Coronary artery (tissue), 2 donors: ENCODE data around the gene CYTH4.
"Not testable (repeated sequence)": the region's sequence is repeated elsewhere in the genome, so short reads cannot be mapped to it uniquely, and the experiment has no call there.

ENCODE experiments used
- DNase-seq: peaks from one replicate; pipeline ENCODE4 v3.0.0-alpha.2; 2017; ENCODE audit warnings: low spot score
- H3K27ac ChIP-seq, 2 donors: fragments of 200-600 bp; sonication (generic); one replicate each; pipeline ENCODE4 v1.5.1; 2016 to 2019
- H3K4me3 ChIP-seq: fragments of 200-600 bp; sonication (generic); 2 replicates; pipeline ENCODE4 v1.5.1; 2016; ENCODE audit warnings: mild to moderate bottlenecking, moderate library complexity
- TF ChIP-seq, protein P1 (sequence below): fragments of 200-600 bp; sonication (generic); IDR thresholded peaks from one replicate; pipeline ENCODE4 v1.5.1; 2019; ENCODE audit warnings: antibody characterized with exemption

Gene CYTH4

DNA sequence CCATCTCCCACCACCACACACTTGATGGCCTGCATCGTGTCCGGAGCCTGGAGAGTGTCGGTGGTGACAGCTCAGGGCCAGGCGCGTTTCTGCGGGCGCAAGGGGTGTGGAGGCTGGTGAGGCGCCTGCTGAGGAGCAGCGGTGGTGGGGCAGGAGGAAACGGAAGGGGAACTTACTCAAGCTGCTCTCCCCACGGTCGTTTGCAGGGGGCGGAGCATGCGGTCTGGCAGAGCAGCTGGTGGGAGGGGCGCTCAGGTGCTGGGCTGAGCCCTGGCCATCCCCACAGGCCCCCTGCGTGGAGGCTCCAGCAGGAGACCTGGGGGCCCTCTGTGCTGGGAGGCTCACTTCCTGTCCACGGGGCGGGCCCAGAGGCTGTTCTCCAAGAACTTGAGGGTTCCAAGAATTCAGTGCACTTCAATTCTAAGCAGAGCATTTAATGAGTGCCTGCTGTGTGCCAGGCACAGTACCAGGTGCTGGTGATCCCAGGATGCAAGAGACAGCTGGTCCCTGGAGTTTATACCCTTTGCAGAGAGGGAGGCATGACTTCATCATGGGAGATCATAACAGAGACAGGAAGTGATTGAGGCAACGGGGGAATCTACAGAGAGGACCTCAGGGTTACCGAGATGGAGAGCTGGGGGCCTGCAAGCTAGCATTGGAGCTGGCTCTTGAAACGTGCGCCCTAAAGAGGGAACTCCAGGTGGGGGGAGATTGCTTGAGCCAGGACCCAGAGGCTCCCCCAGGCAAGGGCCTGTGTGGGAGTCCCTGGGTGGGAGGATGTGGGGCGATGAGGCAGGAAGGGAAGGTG lies 38.0 kb upstream of the CYTH4 start, which contains the start of gene RAC2:
Gene RAC2, minus strand, starts transcription at position 156 of the 808 bp plus-strand sequence. Its CDS starts 121 bp downstream, at position 35.
- peak within 1 kb of the TSS; percentile 59 for H3K4me3 ChIP-seq
- H3K27ac ChIP-seq, result peak within 1 kb of the TSS in 1 of 2 donors; percentile 57
- TF ChIP-seq, protein P1, sequence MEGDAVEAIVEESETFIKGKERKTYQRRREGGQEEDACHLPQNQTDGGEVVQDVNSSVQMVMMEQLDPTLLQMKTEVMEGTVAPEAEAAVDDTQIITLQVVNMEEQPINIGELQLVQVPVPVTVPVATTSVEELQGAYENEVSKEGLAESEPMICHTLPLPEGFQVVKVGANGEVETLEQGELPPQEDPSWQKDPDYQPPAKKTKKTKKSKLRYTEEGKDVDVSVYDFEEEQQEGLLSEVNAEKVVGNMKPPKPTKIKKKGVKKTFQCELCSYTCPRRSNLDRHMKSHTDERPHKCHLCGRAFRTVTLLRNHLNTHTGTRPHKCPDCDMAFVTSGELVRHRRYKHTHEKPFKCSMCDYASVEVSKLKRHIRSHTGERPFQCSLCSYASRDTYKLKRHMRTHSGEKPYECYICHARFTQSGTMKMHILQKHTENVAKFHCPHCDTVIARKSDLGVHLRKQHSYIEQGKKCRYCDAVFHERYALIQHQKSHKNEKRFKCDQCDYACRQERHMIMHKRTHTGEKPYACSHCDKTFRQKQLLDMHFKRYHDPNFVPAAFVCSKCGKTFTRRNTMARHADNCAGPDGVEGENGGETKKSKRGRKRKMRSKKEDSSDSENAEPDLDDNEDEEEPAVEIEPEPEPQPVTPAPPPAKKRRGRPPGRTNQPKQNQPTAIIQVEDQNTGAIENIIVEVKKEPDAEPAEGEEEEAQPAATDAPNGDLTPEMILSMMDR, result no peak
- DNase-seq, result no peak

DNA sequence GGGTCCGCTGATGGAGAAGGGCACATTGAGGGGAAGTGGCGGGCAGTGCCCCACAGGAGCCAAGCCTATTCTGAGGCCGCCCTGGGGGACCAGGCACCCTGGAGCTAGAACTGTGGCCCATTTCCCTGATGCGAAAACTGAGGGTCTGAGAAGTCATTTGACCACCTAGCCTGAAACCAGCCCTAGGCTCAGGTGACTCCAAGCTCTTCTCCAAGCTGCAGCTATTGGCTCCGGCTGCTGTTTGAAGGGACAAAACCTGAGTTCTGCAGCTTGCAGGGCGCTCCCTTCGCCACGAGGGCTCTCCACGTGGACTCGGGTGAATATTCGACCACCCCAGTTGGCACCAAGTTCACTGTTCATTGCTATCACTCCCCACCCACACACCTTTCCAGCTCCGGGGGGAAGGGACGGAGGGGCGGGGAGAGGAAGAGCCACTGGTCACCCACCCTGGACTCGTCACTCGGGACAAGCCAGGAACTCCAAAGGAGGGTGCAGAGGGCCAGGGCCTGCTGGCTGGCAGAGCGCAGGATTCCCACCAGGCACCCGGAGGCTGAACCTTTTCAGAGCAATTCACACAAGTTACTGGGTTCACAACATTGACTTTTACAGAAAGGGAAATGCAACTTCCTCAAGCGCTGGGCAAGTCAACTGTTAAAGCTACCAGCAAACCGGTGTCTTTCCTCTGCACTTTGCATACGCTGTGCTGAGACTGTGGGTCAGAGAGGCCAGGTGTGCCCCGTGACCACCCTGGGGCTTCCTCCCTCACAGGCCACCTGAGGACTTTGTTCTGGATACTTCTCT lies 37.2 kb upstream of the CYTH4 start:
- DNase-seq, result no peak
- Histone ChIP-seq H3K27ac (no peak overlapping the region), H3K4me3 (no peak overlapping the region)
- TF ChIP-seq, protein P1, result no peak

DNA sequence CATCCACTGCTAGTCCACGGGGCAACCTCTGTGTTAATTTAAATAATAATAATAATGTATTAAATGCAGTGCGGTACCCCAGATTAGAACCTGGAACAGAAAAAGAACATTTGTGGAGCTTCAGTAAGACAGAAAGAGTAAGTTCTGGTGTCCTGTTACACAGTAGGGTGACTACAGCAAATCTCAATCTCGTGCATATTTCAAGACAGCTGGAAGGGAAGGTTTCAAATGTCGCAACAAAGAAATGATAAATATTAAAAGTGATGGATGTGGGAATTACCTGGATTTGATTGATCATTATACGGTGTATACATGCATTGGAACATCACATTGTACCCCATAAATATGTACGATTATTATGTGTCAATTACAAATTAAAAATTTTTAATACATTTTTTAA lies 36.6 kb upstream of the CYTH4 start:
- Histone ChIP-seq H3K27ac (no peak overlapping the region), H3K4me3 (no peak overlapping the region)
- no peak for DNase-seq
- TF ChIP-seq, protein P1, result no peak

DNA sequence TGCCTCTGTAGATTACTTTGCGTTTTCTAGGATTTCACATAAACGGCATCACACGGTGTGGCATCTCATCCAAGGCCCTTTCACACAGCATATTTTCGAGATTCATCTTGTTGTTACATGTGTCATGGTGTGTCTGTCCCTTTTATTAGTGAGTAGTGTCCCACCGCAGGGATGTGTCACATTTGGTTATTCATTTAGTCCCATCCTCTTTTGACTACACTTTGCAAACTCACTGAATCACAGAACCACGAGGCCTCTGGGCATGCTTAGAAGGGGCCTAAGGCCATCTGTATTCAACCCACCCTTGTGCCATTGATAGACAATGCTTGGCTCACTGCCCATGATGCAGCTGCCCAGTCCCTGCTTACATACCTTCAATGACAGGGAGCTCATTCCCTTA lies 34.1 kb upstream of the CYTH4 start:
- Histone ChIP-seq H3K4me3 (no peak overlapping the region), H3K27ac (no peak overlapping the region)
- DNase-seq, result no peak
- TF ChIP-seq, protein P1, result no peak

DNA sequence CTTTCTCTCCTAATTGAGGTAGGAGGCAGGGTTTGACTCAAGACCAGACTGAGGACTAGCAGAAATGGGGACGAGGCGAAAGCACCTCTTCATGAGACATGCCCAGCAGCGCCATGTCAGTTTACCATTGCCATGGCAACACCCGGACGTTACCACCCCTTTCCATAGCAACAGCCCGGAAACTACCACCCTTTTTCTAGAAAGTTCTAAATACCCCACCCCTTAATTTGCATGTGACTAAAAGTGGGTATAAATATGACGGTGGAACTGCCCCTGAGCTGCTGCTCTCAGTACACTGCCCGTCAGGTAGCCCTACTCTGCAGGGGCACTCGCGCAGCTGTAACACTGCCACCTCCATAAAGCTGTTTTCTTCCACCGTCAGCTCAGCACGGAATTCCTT lies 32.3 kb upstream of the CYTH4 start:
- no peak overlapping the region for H3K4me3 ChIP-seq
- no peak for DNase-seq
- TF ChIP-seq, protein P1, result no peak
- no peak overlapping the region for H3K27ac ChIP-seq

DNA sequence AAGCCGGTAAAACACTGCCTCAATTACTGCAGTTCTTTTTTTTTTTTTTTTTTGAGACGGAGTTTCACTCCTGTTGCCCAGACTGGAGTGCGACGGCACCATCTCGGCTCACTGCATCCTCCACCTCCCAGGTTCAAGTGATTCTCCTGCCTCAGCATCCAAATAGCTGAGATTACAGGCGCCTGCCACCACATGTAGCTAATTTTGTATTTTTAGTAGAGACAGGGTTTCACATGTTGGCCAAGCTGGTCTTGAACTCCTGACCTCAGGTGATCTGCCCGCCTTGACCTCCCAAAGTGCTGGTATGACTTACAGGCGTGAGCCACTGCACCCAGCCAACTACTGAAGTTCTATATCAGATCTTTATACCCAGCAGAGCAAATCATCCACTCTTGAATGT lies 30.5 kb upstream of the CYTH4 start:
- not testable (repeated sequence) for H3K27ac ChIP-seq, DNase-seq, H3K4me3 ChIP-seq

DNA sequence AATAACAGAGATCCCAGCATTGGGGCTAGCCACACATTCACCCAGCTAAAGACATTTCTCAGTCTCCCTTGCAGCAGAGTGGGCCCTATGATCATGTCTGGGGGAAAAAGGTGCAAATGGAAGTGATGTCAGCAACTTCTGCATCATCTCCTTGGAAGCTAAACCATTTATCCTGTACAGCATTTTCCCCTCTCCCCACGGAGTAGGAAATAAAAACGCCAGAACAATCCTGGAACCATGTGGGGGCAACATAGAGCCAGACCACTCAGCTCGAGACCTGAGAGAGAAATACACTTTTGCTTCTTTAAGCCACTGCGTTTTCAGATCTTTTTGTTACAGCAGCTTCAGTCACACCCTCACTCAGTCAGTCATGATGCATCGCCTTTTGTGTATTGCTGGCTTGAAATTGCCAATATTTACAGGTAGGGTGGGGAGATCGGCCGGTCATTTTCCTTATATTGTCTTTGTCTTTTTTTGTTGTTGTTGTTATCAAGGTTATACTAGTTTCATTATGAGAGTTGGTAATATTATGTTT lies 29.1 kb upstream of the CYTH4 start:
- TF ChIP-seq, protein P1, result no peak
- Histone ChIP-seq H3K4me3 (no peak overlapping the region), H3K27ac (no peak overlapping the region)
- no peak for DNase-seq
